Measurements from ENCODE around the gene GNA12.

GRCh38 chr7:2713370-2713769 lies 130.7 kb downstream of the GNA12 start:
- no peak for TF ChIP-seq POLR2A (IDR thresholded peaks at IDR 0.05)
- TF ChIP-seq CTCF (IDR thresholded peaks at IDR 0.05), result no peak

Data from thyroid gland (tissue), 4 donors.